ENCODE results near the gene SEMA5A.

Gene SEMA5A

GRCh38 chr5:9513827-9514226 is 32.0 kb downstream of the SEMA5A start:
- H3K36me3 Mint-ChIP-seq (ENCODE audit: low read depth) = no peaks in the 10 kb centered on the region
- H3K27me3 Mint-ChIP-seq = no peaks in the 10 kb centered on the region
- H3K4me1 Mint-ChIP-seq (ENCODE audit: low read depth) = no peaks in the 10 kb centered on the region
- intact Hi-C loops (cut with micrococcal nuclease) = no loop called here
- H3K27ac Mint-ChIP-seq = no peak overlapping the region
- H3K4me3 Mint-ChIP-seq = no peak overlapping the region
- H3K9me3 Mint-ChIP-seq = no peaks in the 10 kb centered on the region

GRCh38 chr5:9512457-9512856 is 33.4 kb downstream of the SEMA5A start:
- Mint-ChIP-seq H3K36me3 (ENCODE audit: low read depth) (no peaks in the 10 kb centered on the region), H3K4me3 (no peak overlapping the region), H3K4me1 (ENCODE audit: low read depth) (no peaks in the 10 kb centered on the region), H3K27me3 (no peaks in the 10 kb centered on the region), H3K9me3 (no peaks in the 10 kb centered on the region), H3K27ac (no peak overlapping the region)
- intact Hi-C loops (cut with micrococcal nuclease) = no loop called here

GRCh38 chr5:9507974-9508373 is 37.9 kb downstream of the SEMA5A start:
- no peaks in the 10 kb centered on the region for H3K27me3 Mint-ChIP-seq
- no peaks in the 10 kb centered on the region for H3K36me3 Mint-ChIP-seq (ENCODE audit: low read depth)
- H3K27ac Mint-ChIP-seq = no peak overlapping the region
- H3K4me3 Mint-ChIP-seq = no peak overlapping the region
- intact Hi-C loops (cut with micrococcal nuclease) = no loop called here
- H3K4me1 Mint-ChIP-seq (ENCODE audit: low read depth) = no peaks in the 10 kb centered on the region
- H3K9me3 Mint-ChIP-seq = no peaks in the 10 kb centered on the region

GRCh38 chr5:9505225-9505624 is 40.6 kb downstream of the SEMA5A start:
- H3K36me3 Mint-ChIP-seq (ENCODE audit: low read depth) = no peaks in the 10 kb centered on the region
- H3K4me1 Mint-ChIP-seq (ENCODE audit: low read depth) = no peaks in the 10 kb centered on the region
- no peaks in the 10 kb centered on the region for H3K9me3 Mint-ChIP-seq
- no peak overlapping the region for H3K27ac Mint-ChIP-seq
- H3K4me3 Mint-ChIP-seq = no peak overlapping the region
- intact Hi-C loops (cut with micrococcal nuclease) = no loop called here
- no peaks in the 10 kb centered on the region for H3K27me3 Mint-ChIP-seq

GRCh38 chr5:9502864-9503263 is 43.0 kb downstream of the SEMA5A start:
- no peaks in the 10 kb centered on the region for H3K36me3 Mint-ChIP-seq (ENCODE audit: low read depth)
- no peaks in the 10 kb centered on the region for H3K27me3 Mint-ChIP-seq
- H3K9me3 Mint-ChIP-seq = no peaks in the 10 kb centered on the region
- no peak overlapping the region for H3K4me3 Mint-ChIP-seq
- H3K4me1 Mint-ChIP-seq (ENCODE audit: low read depth) = no peaks in the 10 kb centered on the region
- intact Hi-C loops (cut with micrococcal nuclease) = no loop called here
- no peak overlapping the region for H3K27ac Mint-ChIP-seq

- no peaks in the 10 kb centered on the region for H3K4me1 Mint-ChIP-seq (ENCODE audit: low read depth)
- H3K36me3 Mint-ChIP-seq (ENCODE audit: low read depth) = no peaks in the 10 kb centered on the region
- no peaks in the 10 kb centered on the region for H3K9me3 Mint-ChIP-seq
- intact Hi-C loops (cut with micrococcal nuclease) = no loop called here
- H3K27me3 Mint-ChIP-seq = no peaks in the 10 kb centered on the region
- H3K27ac Mint-ChIP-seq = no peak overlapping the region
- H3K4me3 Mint-ChIP-seq = no peak overlapping the region
Observed at GRCh38 chr5:9502050-9502834, 43.6 kb downstream of the SEMA5A start.

- H3K27me3 Mint-ChIP-seq = no peaks in the 10 kb centered on the region
- H3K36me3 Mint-ChIP-seq (ENCODE audit: low read depth) = no peaks in the 10 kb centered on the region
- H3K4me1 Mint-ChIP-seq (ENCODE audit: low read depth) = no peaks in the 10 kb centered on the region
- no peak overlapping the region for H3K4me3 Mint-ChIP-seq
- H3K27ac Mint-ChIP-seq = no peak overlapping the region
- H3K9me3 Mint-ChIP-seq = no peaks in the 10 kb centered on the region
- intact Hi-C loops (cut with micrococcal nuclease) = no loop called here
Observed at GRCh38 chr5:9500625-9501024, 45.2 kb downstream of the SEMA5A start.

GRCh38 chr5:9500193-9500592 is 45.7 kb downstream of the SEMA5A start:
- Mint-ChIP-seq H3K27me3 (no peaks in the 10 kb centered on the region), H3K36me3 (ENCODE audit: low read depth) (no peaks in the 10 kb centered on the region), H3K4me3 (no peak overlapping the region), H3K9me3 (no peaks in the 10 kb centered on the region), H3K4me1 (ENCODE audit: low read depth) (no peaks in the 10 kb centered on the region), H3K27ac (no peak overlapping the region)
- intact Hi-C loops (cut with micrococcal nuclease) = no loop called here

GRCh38 chr5:9499498-9499876 is 46.4 kb downstream of the SEMA5A start:
- Mint-ChIP-seq H3K9me3 (no peaks in the 10 kb centered on the region), H3K4me1 (ENCODE audit: low read depth) (no peaks in the 10 kb centered on the region), H3K27me3 (no peaks in the 10 kb centered on the region), H3K27ac (no peak overlapping the region), H3K4me3 (no peak overlapping the region), H3K36me3 (ENCODE audit: low read depth) (no peaks in the 10 kb centered on the region)
- intact Hi-C loops (cut with micrococcal nuclease) = no loop called here

- Mint-ChIP-seq H3K36me3 (ENCODE audit: low read depth) (no peaks in the 10 kb centered on the region), H3K27me3 (no peaks in the 10 kb centered on the region), H3K4me3 (no peak overlapping the region), H3K9me3 (no peaks in the 10 kb centered on the region), H3K27ac (no peak overlapping the region), H3K4me1 (ENCODE audit: low read depth) (no peaks in the 10 kb centered on the region)
- intact Hi-C loops (cut with micrococcal nuclease) = no loop called here
Observed at GRCh38 chr5:9498541-9499497, 47.1 kb downstream of the SEMA5A start.

GRCh38 chr5:9497347-9497746 is 48.5 kb downstream of the SEMA5A start:
- Mint-ChIP-seq H3K36me3 (ENCODE audit: low read depth) (no peaks in the 10 kb centered on the region), H3K27me3 (no peaks in the 10 kb centered on the region), H3K4me3 (no peak overlapping the region), H3K9me3 (no peaks in the 10 kb centered on the region), H3K4me1 (ENCODE audit: low read depth) (no peaks in the 10 kb centered on the region), H3K27ac (no peak overlapping the region)
- intact Hi-C loops (cut with micrococcal nuclease) = no loop called here

GRCh38 chr5:9496801-9497200 is 49.1 kb downstream of the SEMA5A start:
- Mint-ChIP-seq H3K4me3 (no peak overlapping the region), H3K9me3 (no peaks in the 10 kb centered on the region), H3K27ac (no peak overlapping the region), H3K27me3 (no peaks in the 10 kb centered on the region), H3K36me3 (ENCODE audit: low read depth) (no peaks in the 10 kb centered on the region), H3K4me1 (ENCODE audit: low read depth) (no peaks in the 10 kb centered on the region)
- intact Hi-C loops (cut with micrococcal nuclease) = no loop called here

GRCh38 chr5:9495121-9495520 is 50.8 kb downstream of the SEMA5A start:
- Mint-ChIP-seq H3K4me3 (no peak overlapping the region), H3K4me1 (ENCODE audit: low read depth) (no peaks in the 10 kb centered on the region), H3K27me3 (no peaks in the 10 kb centered on the region), H3K36me3 (ENCODE audit: low read depth) (no peaks in the 10 kb centered on the region), H3K27ac (no peak overlapping the region), H3K9me3 (no peaks in the 10 kb centered on the region)
- intact Hi-C loops (cut with micrococcal nuclease) = no loop called here

- no peaks in the 10 kb centered on the region for H3K9me3 Mint-ChIP-seq
- no peaks in the 10 kb centered on the region for H3K4me1 Mint-ChIP-seq (ENCODE audit: low read depth)
- no peaks in the 10 kb centered on the region for H3K27me3 Mint-ChIP-seq
- H3K36me3 Mint-ChIP-seq (ENCODE audit: low read depth) = no peaks in the 10 kb centered on the region
- H3K27ac Mint-ChIP-seq = no peak overlapping the region
- H3K4me3 Mint-ChIP-seq = no peak overlapping the region
- intact Hi-C loops (cut with micrococcal nuclease) = no loop called here
Observed at GRCh38 chr5:9494301-9494700, 51.6 kb downstream of the SEMA5A start.

Data from dendritic cell treated with granulocyte-macrophage colony-stimulating factor and Interleukin-4, amounts not matched to agents 40 ng/mL and 50 ng/mL, for 4 days (primary cell).